ENCODE data around the gene KCNJ12.
"Not testable (repeated sequence)": the region's sequence is repeated elsewhere in the genome, so short reads cannot be mapped to it uniquely, and the experiment has no call there.

The KCNJ12 gene

GRCh38 chr17:21376081-21376758 lies at the start of gene KCNJ12:
Gene KCNJ12 (plus strand): TSS chr17:21376357. CDS start chr17:21415343, 38,986 bp downstream.
- in situ Hi-C loops (cut with MboI; ENCODE audit: low sequenced_read_pairs): no loop called here

- in situ Hi-C loops (cut with MboI; ENCODE audit: low sequenced_read_pairs): not testable (repeated sequence)
These were observed 48.2 kb upstream of the KCNJ12 start for GRCh38 chr17:21327921-21328320.

GRCh38 chr17:21328778-21329177 lies 47.4 kb upstream of the KCNJ12 start:
- in situ Hi-C loops (cut with MboI; ENCODE audit: low sequenced_read_pairs): not testable (repeated sequence)

GRCh38 chr17:21330436-21331160 lies 45.6 kb upstream of the KCNJ12 start:
- in situ Hi-C loops (cut with MboI; ENCODE audit: low sequenced_read_pairs): no loop called here

- in situ Hi-C loops (cut with MboI; ENCODE audit: low sequenced_read_pairs): not testable (repeated sequence)
These were observed 39.4 kb upstream of the KCNJ12 start for GRCh38 chr17:21336541-21337294.

GRCh38 chr17:21337981-21338625 lies 38.1 kb upstream of the KCNJ12 start:
- in situ Hi-C loops (cut with MboI; ENCODE audit: low sequenced_read_pairs): not testable (repeated sequence)

- in situ Hi-C loops (cut with MboI; ENCODE audit: low sequenced_read_pairs): no loop called here
These were observed 37.1 kb upstream of the KCNJ12 start for GRCh38 chr17:21339011-21339410.

GRCh38 chr17:21339571-21339970 lies 36.6 kb upstream of the KCNJ12 start:
- in situ Hi-C loops (cut with MboI; ENCODE audit: low sequenced_read_pairs): not testable (repeated sequence)

- in situ Hi-C loops (cut with MboI; ENCODE audit: low sequenced_read_pairs): not testable (repeated sequence)
These were observed 35.8 kb upstream of the KCNJ12 start for GRCh38 chr17:21340407-21340806.

GRCh38 chr17:21341279-21341678 lies 34.9 kb upstream of the KCNJ12 start:
- in situ Hi-C loops (cut with MboI; ENCODE audit: low sequenced_read_pairs): not testable (repeated sequence)

GRCh38 chr17:21341925-21342540 lies 34.1 kb upstream of the KCNJ12 start:
- in situ Hi-C loops (cut with MboI; ENCODE audit: low sequenced_read_pairs): not testable (repeated sequence)

- in situ Hi-C loops (cut with MboI; ENCODE audit: low sequenced_read_pairs): not testable (repeated sequence)
These were observed 32.9 kb upstream of the KCNJ12 start for GRCh38 chr17:21343061-21343949.

- in situ Hi-C loops (cut with MboI; ENCODE audit: low sequenced_read_pairs): not testable (repeated sequence)
These were observed 31.4 kb upstream of the KCNJ12 start for GRCh38 chr17:21344801-21345200.

- in situ Hi-C loops (cut with MboI; ENCODE audit: low sequenced_read_pairs): no loop called here
These were observed 30.9 kb upstream of the KCNJ12 start for GRCh38 chr17:21345236-21345635.

- in situ Hi-C loops (cut with MboI; ENCODE audit: low sequenced_read_pairs): not testable (repeated sequence)
These were observed 30.1 kb upstream of the KCNJ12 start for GRCh38 chr17:21346107-21346506.

GRCh38 chr17:21346651-21347250 lies 29.4 kb upstream of the KCNJ12 start:
- in situ Hi-C loops (cut with MboI; ENCODE audit: low sequenced_read_pairs): not testable (repeated sequence)

- in situ Hi-C loops (cut with MboI; ENCODE audit: low sequenced_read_pairs): not testable (repeated sequence)
These were observed 28.5 kb upstream of the KCNJ12 start for GRCh38 chr17:21347660-21348059.

- in situ Hi-C loops (cut with MboI; ENCODE audit: low sequenced_read_pairs): not testable (repeated sequence)
These were observed 27.9 kb upstream of the KCNJ12 start for GRCh38 chr17:21348081-21348925.

Data from HL-60/S4 treated with retinoic acid at 250 ng/mL for 4 days and 3 days (cell line).